HG03571 (cell line): ENCODE measurements around the gene ZYG11B.
"Not testable (repeated sequence)": the region's sequence is repeated elsewhere in the genome, so short reads cannot be mapped to it uniquely, and the experiment has no call there.

Experiments
- ATAC-seq: cut with Tn5 transposase; IDR thresholded peaks from one replicate; pipeline ENCODE4 v1.9.1; 2021; ENCODE audit not compliant: unreplicated experiment

Gene ZYG11B

GRCh38 chr1:52726265-52727113 is at the start of gene ZYG11B:
Gene ZYG11B (plus strand): TSS chr1:52726453. CDS start chr1:52726654, 201 bp downstream.
- ATAC-seq, result peak; percentile 90

GRCh38 chr1:52677076-52677806 is 49.0 kb upstream of the ZYG11B start:
- ATAC-seq, result no peak

- ATAC-seq, result no peak
Measured at GRCh38 chr1:52679048-52679447, 47.2 kb upstream of the ZYG11B start.

- ATAC-seq, result no peak
Measured at GRCh38 chr1:52679498-52679897, 46.8 kb upstream of the ZYG11B start.

GRCh38 chr1:52680353-52680752 is 45.9 kb upstream of the ZYG11B start:
- no peak for ATAC-seq

DNA sequence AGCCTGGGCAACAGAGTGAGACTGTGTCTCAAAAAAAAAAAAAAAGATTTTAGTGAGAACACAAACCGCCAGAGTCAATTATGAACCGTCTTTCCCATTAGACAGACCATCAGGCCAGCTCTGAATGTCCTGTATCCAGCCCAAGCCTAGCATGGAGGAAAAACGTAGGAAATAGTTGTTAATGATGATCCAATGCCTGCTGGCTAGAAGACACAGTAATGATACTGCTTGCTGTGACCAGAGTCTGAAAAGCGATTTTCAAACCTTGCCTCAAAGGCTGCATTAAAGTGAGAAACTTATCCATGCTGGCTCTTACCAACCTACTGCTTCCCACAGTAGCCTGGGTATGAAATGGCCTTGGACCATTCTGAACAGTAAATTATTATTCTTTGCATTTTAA is 45.1 kb upstream of the ZYG11B start:
- no peak for ATAC-seq

DNA sequence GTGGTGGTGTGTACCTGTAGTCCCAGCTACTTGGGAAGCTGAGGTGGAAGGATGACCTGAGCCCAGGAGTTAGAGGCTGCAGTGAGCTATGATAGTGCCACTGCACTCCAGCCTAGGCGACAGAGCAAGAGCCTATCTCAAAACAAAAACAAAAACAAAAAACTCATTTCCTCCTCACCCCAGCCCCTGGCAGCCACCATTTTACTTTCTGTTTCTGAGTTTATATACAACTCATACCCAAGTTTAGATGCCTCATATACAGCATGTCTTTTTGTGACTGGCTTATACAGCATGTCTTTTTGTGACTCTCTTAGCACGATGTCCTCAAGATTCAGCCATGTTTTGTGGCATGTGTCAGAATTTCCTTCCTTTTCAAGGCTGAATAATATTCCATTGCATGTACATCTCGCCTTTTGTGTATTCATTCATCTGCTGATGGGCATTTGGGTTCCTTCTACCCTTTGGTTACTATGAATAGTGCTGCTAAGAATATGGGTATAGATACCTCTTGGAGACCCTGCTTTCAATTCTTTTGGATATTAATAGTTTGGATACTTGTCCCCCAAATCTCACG is 42.8 kb upstream of the ZYG11B start:
- ATAC-seq, result no peak

- ATAC-seq, result no peak
Measured at GRCh38 chr1:52684545-52684944, 41.7 kb upstream of the ZYG11B start.

GRCh38 chr1:52686261-52686751 is 39.9 kb upstream of the ZYG11B start:
- ATAC-seq, result peak; percentile 72

GRCh38 chr1:52686830-52687229 is 39.4 kb upstream of the ZYG11B start:
- no peak for ATAC-seq

DNA sequence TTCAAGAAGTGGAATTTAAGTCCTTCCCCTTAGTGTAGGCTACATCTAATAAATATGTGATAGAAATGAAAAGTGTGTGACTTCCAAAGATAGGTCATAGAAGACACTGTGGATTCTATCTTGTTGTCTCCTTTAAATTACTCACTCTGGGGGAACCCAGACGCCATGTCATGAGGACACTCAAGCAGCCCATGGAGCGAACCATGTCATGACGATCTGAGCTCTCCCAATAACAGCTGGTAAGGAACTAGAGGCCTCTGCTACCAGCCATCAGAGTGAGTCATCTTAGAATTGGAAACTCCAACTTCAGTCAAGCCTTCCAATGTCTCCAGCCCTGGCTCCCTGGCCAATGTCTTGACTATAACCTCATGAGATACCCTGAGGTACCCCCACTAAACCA is 34.4 kb upstream of the ZYG11B start:
- ATAC-seq, result no peak

GRCh38 chr1:52692697-52693096 is 33.6 kb upstream of the ZYG11B start:
- no peak for ATAC-seq

- ATAC-seq, result not testable (repeated sequence)
Measured at GRCh38 chr1:52693351-52693750, 32.9 kb upstream of the ZYG11B start.

- ATAC-seq, result no peak
Measured at GRCh38 chr1:52693843-52694242, 32.4 kb upstream of the ZYG11B start.

DNA sequence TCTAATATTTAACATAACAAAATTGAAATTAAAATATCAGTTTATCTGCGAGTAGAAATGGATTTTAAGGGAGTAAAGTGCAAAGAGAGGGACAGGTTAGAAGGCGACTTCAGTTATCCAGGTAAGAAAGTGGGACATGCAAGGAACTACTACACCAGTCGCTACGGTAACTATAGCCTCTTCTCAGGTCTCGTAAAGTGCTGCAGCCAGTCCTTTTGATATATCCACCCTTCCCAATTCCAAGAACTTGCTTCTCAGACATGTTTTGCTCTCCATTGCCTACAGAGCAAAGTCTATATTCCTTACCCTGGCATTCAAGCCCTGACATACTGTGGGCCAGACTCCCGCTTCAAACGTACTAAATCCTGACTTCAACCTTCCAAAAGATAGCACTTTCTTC is 30.6 kb upstream of the ZYG11B start:
- ATAC-seq, result no peak

DNA sequence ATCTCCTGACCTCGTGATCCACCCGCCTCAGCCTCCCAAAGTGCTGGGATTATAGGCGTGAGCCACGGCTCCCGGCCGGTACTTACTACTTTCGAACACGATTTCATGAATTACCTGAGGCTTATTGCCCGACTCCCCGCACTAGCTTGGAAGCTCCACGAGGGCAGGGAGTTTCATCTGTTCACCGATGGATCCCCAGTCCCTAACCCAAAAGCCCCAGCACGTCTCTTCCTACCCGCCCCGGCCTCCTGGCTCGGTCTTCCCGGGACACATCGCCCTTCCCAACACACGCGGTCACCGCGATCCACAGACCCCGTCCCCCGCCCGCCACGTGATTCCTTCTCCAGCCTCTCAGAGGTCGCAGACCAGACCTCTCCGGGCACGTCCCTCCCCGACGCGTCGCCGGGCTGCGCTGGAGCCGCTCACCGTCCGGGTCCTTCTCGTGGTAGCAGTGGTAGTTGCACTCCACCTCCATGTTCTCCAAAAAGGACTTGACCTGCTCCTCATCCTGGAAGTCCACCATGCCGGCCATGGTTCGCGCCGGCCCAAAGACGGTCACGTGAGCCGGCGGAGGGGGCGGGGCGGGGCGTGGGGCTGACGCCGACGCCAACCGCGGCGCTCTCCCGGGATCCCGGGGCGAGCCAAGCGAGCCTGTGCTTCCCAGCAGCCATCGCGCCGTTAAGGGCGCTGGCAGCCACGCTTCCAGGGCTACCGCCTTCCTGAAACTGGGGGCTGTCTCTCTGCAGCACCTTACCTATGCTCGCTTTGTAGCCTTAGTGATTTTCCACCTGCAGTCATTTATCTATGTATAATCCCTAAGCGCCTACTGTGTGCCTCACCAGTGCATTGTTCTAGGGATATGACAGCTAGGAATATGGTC is 28.2 kb upstream of the ZYG11B start, which contains the start of gene COA7:
COA7 (minus strand) TSS at position 553 of the 880 bp plus-strand sequence; CDS start at position 532, 21 bp downstream.
- ATAC-seq, result peak; percentile 42

DNA sequence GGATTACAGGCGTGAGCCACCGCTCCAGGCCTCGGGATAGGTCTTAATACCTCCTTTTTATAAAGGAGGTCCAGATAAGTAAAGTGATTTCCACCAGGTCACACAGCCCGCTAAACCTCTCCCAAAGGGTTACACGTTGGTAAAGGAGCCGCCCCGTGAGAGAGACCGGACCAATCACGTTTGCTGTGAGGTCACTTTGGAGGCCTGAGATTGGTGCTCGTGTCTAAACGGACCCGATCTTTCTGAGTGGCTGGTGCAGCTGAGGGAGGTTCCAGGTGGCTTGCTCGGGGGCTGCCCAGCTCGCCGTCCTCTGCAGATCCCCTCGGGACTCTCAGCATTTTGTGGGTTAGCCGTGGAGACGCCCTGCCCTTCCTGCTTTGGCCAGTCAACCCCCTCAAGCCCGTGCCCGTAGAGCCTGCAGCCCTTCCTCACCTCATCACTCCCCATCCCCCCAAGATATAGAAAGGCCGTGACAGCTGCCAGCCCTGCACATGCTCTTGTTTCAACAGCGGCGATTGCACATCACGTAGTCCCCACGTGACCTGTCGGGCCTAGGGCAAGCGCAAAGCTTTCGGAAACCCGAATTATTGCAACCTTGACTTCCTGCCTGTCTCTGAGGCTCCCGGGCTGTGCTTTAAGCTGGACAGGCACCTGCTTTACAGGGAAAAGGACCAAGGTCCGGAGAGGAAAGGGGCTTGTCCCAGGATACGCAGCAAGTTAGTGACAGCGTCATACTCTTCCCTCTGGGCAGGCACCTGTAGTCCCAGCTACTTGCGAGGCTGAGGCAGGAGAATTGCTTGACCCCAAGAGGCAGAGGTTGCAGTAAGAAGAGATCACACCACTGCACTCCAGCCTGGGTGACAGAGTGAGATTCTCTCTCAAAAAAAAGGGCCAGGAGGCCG is 23.1 kb upstream of the ZYG11B start:
- peak; percentile 87 for ATAC-seq

GRCh38 chr1:52706136-52706670 is 20.1 kb upstream of the ZYG11B start:
- no peak for ATAC-seq
